GM19025 (cell line): Measurements from ENCODE around the gene ANKRD44.

ENCODE experiments used
- ATAC-seq: cut with Tn5 transposase; IDR thresholded peaks from one replicate; pipeline ENCODE4 v1.9.1; 2021; ENCODE audit warnings: mild to moderate bottlenecking, low read depth, moderate library complexity; ENCODE audit not compliant: unreplicated experiment

ANKRD44 gene

GRCh38 chr2:196983934-196984333 is 326.6 kb downstream of the ANKRD44 start:
- no peak for ATAC-seq

GRCh38 chr2:196980473-196980872 is 330.1 kb downstream of the ANKRD44 start:
- no peak for ATAC-seq

GRCh38 chr2:196980001-196980400 is 330.6 kb downstream of the ANKRD44 start:
- ATAC-seq: no peak

DNA sequence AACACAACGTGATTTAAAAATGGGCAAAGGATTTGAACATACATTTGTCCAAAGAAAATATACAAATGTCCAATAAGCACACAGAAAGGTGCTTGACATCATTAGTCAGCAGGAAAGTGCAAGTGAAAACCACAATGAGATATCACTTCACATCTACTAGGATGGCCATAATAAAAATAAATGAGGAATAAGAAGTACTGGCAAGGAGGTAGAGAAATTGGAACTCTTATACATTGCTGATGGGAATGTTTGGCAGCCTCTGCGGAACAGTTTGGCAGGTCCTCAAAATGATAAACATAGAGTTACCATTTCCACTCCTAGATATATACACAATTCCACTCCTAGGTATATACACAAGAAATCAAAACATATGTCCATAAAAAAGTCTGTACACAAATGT is 333.1 kb downstream of the ANKRD44 start:
- no peak for ATAC-seq

DNA sequence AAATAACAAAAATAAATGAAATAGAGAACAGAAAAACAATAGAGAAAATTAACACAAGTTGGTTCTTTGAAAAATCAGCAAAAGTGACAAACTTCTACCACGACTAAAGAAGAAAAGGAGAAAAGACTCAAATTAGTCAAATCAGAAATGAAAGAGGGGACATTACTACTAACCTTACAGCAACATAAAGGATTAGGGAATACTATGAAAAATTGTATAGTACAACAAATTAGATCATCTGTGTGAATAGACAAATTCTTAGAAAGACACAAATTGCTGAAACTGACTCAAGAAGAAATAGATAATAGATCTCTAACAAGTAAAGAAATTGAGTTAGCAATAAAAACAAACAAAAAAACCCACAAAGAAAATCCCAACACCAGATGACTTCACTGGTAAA is 335.6 kb downstream of the ANKRD44 start:
- ATAC-seq: no peak

GRCh38 chr2:196971574-196972279 is 338.9 kb downstream of the ANKRD44 start:
- no peak for ATAC-seq

DNA sequence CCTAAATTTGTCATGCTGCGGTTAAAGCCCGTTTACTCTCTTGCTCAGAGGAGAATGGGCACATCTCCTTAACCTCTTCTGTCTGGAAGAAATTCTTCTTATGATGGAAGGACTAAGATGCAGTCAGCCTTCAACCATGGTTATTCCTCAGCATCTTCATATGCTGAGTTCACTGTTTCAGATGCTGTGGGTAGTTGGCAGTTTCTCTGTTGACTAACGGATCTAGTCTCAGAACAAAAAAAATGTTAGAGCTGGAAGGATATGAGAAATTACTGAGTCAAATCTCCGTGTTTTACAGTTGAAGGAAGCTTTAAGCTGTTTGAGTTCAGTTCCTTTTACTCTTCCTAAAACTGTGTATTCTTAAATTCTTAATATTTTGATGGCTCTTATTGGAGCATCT is 340.5 kb downstream of the ANKRD44 start:
- ATAC-seq: no peak

DNA sequence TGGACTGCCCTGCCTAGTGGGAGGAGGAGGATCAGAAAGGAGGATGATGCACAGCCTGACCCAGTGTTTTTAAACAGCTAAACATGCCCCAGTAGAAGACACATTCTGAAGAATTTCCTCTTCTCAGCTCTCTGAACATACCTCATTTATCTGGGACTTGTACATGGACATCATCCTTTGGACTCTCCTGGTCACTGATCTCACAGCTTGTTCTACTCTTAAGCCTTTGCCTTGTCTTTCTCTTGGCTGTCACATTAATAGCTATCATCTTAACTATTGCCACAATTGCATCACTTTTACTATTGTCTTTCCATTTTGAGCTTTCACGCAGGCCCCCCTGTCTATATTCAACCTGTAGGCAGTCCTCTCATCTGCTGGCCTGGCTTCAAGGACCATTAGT is 342.1 kb downstream of the ANKRD44 start:
- no peak for ATAC-seq

- no peak for ATAC-seq
Observed at GRCh38 chr2:196967775-196968174, 342.8 kb downstream of the ANKRD44 start.

DNA sequence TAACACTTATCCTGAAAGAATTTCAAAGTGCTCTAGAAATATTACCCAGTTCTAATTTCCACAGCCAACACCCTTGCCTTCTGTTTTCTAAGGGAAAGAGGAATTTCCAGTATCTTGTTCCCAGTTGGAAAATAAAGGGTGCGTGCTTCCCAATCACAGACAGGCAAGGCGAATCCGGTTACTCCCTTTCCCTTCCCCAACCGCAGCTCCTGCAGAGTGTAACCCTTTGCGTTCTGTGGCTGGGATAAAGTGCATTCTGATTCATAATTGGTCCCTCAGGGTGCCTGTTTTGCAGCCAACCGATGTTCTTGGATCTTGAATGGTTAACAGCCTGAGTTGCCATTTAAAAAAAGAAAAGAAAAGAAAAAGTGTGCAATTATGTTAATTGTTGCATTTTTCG is 343.5 kb downstream of the ANKRD44 start:
- ATAC-seq: no peak

DNA sequence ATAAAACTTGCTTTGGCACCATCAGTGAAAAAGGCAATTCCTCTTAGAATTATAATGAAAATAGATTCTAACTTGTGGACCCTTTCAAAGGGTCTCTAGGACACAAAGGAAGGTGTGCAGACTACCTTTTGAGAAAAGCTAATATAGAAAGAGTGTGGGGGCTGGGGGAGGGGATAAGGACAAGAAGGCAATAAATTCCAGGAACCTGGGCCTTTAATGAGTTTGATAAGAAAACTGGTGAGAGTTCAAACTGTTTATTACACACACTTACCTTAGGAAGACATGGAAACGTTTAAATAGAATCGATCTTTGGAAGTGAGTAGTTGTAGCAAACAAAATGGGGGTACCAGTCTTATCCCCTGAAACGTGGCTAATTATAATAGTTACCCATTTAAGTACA is 344.5 kb downstream of the ANKRD44 start:
- no peak for ATAC-seq

GRCh38 chr2:196965651-196966050 is 344.9 kb downstream of the ANKRD44 start:
- ATAC-seq: no peak

GRCh38 chr2:196963961-196964360 is 346.6 kb downstream of the ANKRD44 start:
- no peak for ATAC-seq

GRCh38 chr2:196963043-196963442 is 347.5 kb downstream of the ANKRD44 start:
- ATAC-seq: no peak

DNA sequence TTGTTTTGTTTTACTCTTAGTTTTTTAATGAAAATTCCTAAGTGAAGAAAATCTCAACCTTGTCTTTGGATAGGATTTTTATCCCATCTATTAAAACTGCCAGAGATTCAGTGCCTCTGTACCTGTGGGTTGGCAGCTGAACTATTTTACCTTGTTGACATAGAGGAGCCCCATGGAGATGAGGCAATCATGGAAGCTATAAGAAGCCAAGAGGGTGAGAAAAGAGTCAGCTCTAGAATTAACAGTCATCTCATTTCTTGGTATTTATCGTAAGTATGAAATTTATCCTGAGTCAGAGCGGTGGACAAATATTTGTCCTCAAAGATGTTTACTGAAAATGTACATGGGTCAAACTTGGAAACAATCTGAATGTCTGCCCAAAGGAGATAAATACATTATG is 348.3 kb downstream of the ANKRD44 start:
- ATAC-seq: no peak

GRCh38 chr2:196961889-196962288 is 348.7 kb downstream of the ANKRD44 start:
- peak; percentile 86 for ATAC-seq

GRCh38 chr2:196959734-196960338 is 350.7 kb downstream of the ANKRD44 start:
- ATAC-seq: no peak

- ATAC-seq: no peak
Observed at GRCh38 chr2:196959281-196959680, 351.3 kb downstream of the ANKRD44 start.

DNA sequence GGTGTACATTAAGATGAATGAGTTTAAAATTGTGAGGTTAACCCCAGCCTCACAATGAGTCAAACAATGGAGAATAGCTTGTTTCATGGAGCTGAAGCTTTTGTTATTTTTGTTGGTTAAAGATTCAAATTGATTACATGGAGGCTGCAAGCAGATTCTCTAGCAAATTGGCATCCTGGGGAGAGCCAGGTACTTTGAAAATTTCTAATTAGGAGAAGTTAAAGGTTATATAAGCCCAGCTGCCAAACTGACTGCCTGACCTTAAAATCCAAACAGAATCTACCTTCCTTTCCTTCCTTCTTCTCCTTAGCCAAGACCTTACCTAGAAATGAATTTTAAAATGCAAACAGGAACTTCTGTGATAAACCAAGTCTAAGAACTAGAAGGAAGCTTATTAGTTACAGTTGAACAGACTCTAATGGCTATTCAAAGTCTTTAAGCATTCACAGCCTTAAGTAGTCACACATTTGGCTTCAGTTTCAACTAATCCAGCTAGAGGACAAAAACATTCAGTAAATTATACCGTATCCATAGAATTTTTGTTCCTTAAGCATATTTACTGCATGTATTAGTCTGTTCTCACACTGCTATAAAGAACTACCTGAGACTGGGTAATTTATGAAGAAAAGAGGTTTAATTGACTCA is 352.6 kb downstream of the ANKRD44 start:
- no peak for ATAC-seq

- no peak for ATAC-seq
Observed at GRCh38 chr2:196957442-196957841, 353.1 kb downstream of the ANKRD44 start.

- no peak for ATAC-seq
Observed at GRCh38 chr2:196956069-196956468, 354.5 kb downstream of the ANKRD44 start.

DNA sequence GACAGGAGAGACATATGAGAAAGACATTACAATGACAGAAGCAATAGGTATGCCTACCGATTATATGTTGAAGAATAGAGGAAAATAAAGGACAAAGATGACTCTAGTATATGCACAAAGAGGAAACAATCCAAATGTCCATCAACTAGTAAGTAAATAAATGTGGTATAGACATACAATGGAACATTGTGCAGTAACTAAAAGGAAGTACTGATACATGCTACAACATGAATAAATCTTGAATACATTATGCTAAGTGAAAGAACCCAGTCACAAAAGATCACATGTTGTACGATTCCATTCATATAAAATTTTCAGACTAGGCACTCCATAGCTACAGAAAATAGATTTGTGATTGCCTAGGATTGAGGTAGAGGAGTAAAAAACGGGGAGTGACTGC is 355.5 kb downstream of the ANKRD44 start:
- no peak for ATAC-seq
